Ascending aorta (tissue), 2 donors: ENCODE data around the gene F8. TPM values are rescaled to one million over a fixed set of nuclear protein-coding genes. Genes with fewer than 3 reads are reported as not detected.

Source experiments
- DNase-seq, 2 donors: peaks; one replicate each; pipeline ENCODE4 v3.0.0-alpha.2; 2019; ENCODE audit warnings: low spot score in 2 of 2
- H3K27ac ChIP-seq, 2 donors: fragments of 200-600 bp; sonication (generic); one replicate each; pipeline ENCODE4 v1.5.1; 2016 to 2017; ENCODE audit warnings: mild to moderate bottlenecking in 1 of 2
- H3K27me3 ChIP-seq: fragments of 200-600 bp; sonication (generic); one replicate; pipeline ENCODE4 v1.5.1; 2017
- H3K36me3 ChIP-seq, 2 donors: fragments of 200-600 bp; sonication (generic); one replicate each; pipeline ENCODE4 v1.5.1; 2016
- H3K4me1 ChIP-seq, 2 donors: fragments of 200-600 bp; sonication (generic); one replicate each; pipeline ENCODE4 v1.5.1; 2016 to 2017; ENCODE audit warnings: mild to moderate bottlenecking in 1 of 2
- H3K4me3 ChIP-seq, 2 donors: fragments of 200-600 bp; sonication (generic); one replicate each; pipeline ENCODE4 v1.5.1; 2016 to 2017; ENCODE audit warnings: mild to moderate bottlenecking in 1 of 2
- H3K9me3 ChIP-seq, 2 donors: fragments of 200-600 bp; sonication (generic); one replicate each; pipeline ENCODE4 v1.5.1; 2016
- CTCF ChIP-seq, 3 experiments: fragments of 200-600 bp in 2 of 3; fragments of 450-650 bp in 1 of 3; sonication (generic) in 2 of 3; IDR thresholded peaks; one replicate each; pipeline ENCODE4 v1.5.1; 2016 to 2019; ENCODE audit warnings: antibody characterized with exemption in 3 of 3, mild to moderate bottlenecking in 1 of 3, moderate library complexity in 1 of 3
- intact Hi-C: fragments of 100-400 bp; cut with DNase I; formaldehyde crosslinking; loops from one replicate; pipeline ENCODE4 v1.15.1; 2023
- total RNA-seq: library from RNA; depleted of rRNA; stranded (reverse); fragments of >200 nt; gene quantifications from one replicate; pipeline ENCODE4 v1.1.0, GENCODE V29; 2016

F8 gene
- total RNA-seq, 1 donor from 2014 or later = 17.2 TPM

DNA sequence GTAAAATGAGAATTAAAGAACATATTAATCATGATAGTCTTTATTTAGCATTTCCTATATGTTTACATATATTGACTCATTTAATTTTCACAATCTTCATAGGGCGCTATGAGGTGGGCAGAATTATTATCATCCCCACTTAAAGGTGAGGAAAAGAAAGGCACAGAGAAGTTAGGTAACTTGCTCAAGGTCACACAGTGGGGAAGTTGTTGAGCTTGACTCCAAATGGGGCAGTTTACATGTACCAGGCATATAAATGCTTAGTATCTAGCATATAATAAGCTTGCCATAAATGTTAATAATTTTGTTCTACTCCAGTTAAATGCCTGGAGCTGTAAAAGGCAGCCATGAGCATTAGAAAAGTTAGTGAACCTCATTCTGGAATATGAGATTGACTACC is 46.9 kb upstream of the F8 start:
- Histone ChIP-seq H3K36me3 (no peaks in the 10 kb centered on the region), H3K4me1 (no peaks in the 10 kb centered on the region), H3K9me3 (no peaks in the 10 kb centered on the region), H3K4me3 (peak overlapping the region in 1 of 2 donors; percentile 64), H3K27ac (no peak overlapping the region), H3K27me3 (no peaks in the 10 kb centered on the region)
- intact Hi-C loops = no loop called here
- TF ChIP-seq CTCF (IDR thresholded peaks at IDR 0.05) = no peak
- no peak for DNase-seq

- no peaks in the 10 kb centered on the region for H3K4me1 ChIP-seq
- H3K36me3 ChIP-seq = no peaks in the 10 kb centered on the region
- no peak overlapping the region for H3K27ac ChIP-seq
- intact Hi-C loops = no loop called here
- H3K9me3 ChIP-seq = no peaks in the 10 kb centered on the region
- H3K27me3 ChIP-seq = no peaks in the 10 kb centered on the region
- DNase-seq = no peak
- no peak overlapping the region for H3K4me3 ChIP-seq
- no peak for TF ChIP-seq CTCF (IDR thresholded peaks at IDR 0.05)
Measured at GRCh38 chrX:155068165-155068564, 45.6 kb upstream of the F8 start.

DNA sequence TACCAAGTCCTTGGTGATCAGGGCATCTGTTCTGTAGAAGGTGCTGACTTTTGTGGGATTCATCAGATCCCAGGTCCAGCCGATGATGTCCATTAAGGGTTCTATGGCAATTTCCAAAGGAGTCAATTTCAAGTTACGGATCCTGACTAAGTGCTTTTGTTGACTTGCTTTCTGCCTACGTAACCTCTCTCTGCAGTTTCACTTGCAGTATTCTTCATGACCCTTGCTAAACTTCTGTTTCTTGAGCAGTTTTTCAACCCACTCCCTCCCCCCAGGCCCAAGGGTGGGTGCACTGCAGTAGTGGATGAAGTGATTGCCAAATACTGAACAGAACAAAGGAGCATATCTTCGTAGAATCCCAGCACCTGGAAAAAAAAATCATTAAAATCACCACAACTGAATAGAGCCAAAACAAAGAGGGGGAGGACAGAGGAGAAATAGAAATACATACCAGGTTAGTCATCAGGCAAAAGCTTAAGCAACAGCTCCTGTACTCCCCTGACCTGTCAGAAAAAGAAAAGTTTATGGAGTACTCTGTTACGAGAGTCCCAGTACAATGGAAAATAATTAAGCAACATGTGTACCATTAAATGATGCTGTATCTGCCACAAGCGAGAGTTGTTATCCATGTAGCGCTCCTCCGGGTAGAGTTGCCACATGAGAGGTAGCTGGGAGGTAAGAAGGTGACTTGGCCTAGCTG is 42.7 kb upstream of the F8 start:
- no peak for TF ChIP-seq CTCF (IDR thresholded peaks at IDR 0.05)
- intact Hi-C loops = no loop called here
- H3K36me3 ChIP-seq = peaks cover 0 to 5% of the 10 kb centered on the region in 2 donors
- no peaks in the 10 kb centered on the region for H3K9me3 ChIP-seq
- no peak overlapping the region for H3K27ac ChIP-seq
- no peak for DNase-seq
- no peaks in the 10 kb centered on the region for H3K4me1 ChIP-seq
- H3K4me3 ChIP-seq = no peak overlapping the region
- no peaks in the 10 kb centered on the region for H3K27me3 ChIP-seq

GRCh38 chrX:155061760-155062159 is 39.2 kb upstream of the F8 start:
- no peak for TF ChIP-seq CTCF (IDR thresholded peaks at IDR 0.05)
- Histone ChIP-seq H3K4me3 (no peak overlapping the region), H3K27ac (no peak overlapping the region), H3K27me3 (no peaks in the 10 kb centered on the region), H3K36me3 (peaks cover 0 to 5% of the 10 kb centered on the region in 2 donors), H3K9me3 (no peaks in the 10 kb centered on the region), H3K4me1 (no peaks in the 10 kb centered on the region)
- no peak for DNase-seq
- intact Hi-C loops = no loop called here

- DNase-seq = peak in 1 of 2 donors; percentile 82
- Histone ChIP-seq H3K4me3 (peak overlapping the region; percentile 8 to 18), H3K4me1 (no peaks in the 10 kb centered on the region), H3K27me3 (no peaks in the 10 kb centered on the region), H3K27ac (peak overlapping the region in 1 of 2 donors; percentile 36), H3K9me3 (no peaks in the 10 kb centered on the region), H3K36me3 (peaks cover 0 to 6% of the 10 kb centered on the region in 2 donors)
- intact Hi-C loops = loop anchor here (1.0 kb wide), 1 partner anchor 76 kb away; no protein-coding TSS in a partner anchor
- peak; percentile 38 to 71 (median 67) for TF ChIP-seq CTCF (IDR thresholded peaks at IDR 0.05)
Measured at GRCh38 chrX:155056877-155057792, 34.6 kb upstream of the F8 start.
